Chondrocyte (in vitro differentiated cells): ENCODE measurements around the gene LRRC43. TPM values are rescaled to one million over a fixed set of nuclear protein-coding genes. Genes with fewer than 3 reads are reported as not detected.

Source experiments
- DNase-seq: peaks from one replicate; pipeline ENCODE4 v3.0.0; 2021; ENCODE audit warnings: mixed read lengths, low spot score
- H3K27ac Mint-ChIP-seq: one replicate; pipeline ENCODE4 v1.8.0; 2021; ENCODE audit warnings: mild to moderate bottlenecking, moderate library complexity, mixed read lengths; ENCODE audit not compliant: unreplicated experiment
- H3K27me3 Mint-ChIP-seq: 2 replicates; pipeline ENCODE4 v1.8.0; 2021; ENCODE audit warnings: low read depth, mixed read lengths
- H3K36me3 Mint-ChIP-seq: 2 replicates; pipeline ENCODE4 v1.8.0; 2021; ENCODE audit warnings: low read depth, mixed read lengths
- H3K4me1 Mint-ChIP-seq: 2 replicates; pipeline ENCODE4 v1.8.0; 2021; ENCODE audit warnings: low read depth, mild to moderate bottlenecking, mixed read lengths
- H3K4me3 Mint-ChIP-seq: one replicate; pipeline ENCODE4 v1.8.0; 2021; ENCODE audit warnings: mild to moderate bottlenecking, moderate library complexity, mixed read lengths; ENCODE audit not compliant: unreplicated experiment
- H3K9me3 Mint-ChIP-seq: 2 replicates; pipeline ENCODE4 v1.8.0; 2021; ENCODE audit warnings: low read depth, mixed read lengths
- total RNA-seq: library from RNA; stranded (reverse); gene quantifications from 3 replicates; pipeline ENCODE4 v1.2.1, GENCODE V29; 2021
- TF ChIP-seq, protein P1 (sequence below): fragments of 200-600 bp; sonication (generic); IDR thresholded peaks from 2 replicates; pipeline ENCODE4 v1.5.0; 2021; ENCODE audit warnings: antibody characterized with exemption, mild to moderate bottlenecking, moderate library complexity

Gene LRRC43
- total RNA-seq, 1 donor from 2014 or later: 2.0 TPM

DNA sequence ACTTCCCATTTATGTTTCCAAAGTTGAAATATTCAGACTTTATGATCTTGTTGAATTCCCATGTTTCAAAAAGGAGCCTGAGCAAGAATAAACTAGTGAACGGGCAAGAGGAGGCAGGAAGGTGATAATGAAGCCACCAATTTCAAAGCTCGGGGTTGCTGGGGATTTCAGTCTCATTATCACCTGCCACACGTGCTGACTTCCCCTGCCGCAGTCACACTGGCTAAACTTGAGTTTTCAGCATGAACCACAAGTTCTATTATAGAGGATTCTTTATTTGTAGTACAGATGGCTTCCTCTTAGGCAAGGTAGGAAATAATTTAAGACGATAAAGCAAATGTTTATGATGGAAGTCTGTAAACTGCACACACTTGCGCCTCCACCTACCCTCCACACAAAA, 61.0 kb downstream of the LRRC43 start:
- H3K27me3 Mint-ChIP-seq: no peaks in the 10 kb centered on the region
- DNase-seq: no peak
- H3K4me3 Mint-ChIP-seq: no peak overlapping the region
- no peaks in the 10 kb centered on the region for H3K4me1 Mint-ChIP-seq
- no peaks in the 10 kb centered on the region for H3K9me3 Mint-ChIP-seq
- TF ChIP-seq, protein P1, sequence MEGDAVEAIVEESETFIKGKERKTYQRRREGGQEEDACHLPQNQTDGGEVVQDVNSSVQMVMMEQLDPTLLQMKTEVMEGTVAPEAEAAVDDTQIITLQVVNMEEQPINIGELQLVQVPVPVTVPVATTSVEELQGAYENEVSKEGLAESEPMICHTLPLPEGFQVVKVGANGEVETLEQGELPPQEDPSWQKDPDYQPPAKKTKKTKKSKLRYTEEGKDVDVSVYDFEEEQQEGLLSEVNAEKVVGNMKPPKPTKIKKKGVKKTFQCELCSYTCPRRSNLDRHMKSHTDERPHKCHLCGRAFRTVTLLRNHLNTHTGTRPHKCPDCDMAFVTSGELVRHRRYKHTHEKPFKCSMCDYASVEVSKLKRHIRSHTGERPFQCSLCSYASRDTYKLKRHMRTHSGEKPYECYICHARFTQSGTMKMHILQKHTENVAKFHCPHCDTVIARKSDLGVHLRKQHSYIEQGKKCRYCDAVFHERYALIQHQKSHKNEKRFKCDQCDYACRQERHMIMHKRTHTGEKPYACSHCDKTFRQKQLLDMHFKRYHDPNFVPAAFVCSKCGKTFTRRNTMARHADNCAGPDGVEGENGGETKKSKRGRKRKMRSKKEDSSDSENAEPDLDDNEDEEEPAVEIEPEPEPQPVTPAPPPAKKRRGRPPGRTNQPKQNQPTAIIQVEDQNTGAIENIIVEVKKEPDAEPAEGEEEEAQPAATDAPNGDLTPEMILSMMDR: no peak
- peaks cover 11% of the 10 kb centered on the region for H3K36me3 Mint-ChIP-seq
- no peak overlapping the region for H3K27ac Mint-ChIP-seq

DNA sequence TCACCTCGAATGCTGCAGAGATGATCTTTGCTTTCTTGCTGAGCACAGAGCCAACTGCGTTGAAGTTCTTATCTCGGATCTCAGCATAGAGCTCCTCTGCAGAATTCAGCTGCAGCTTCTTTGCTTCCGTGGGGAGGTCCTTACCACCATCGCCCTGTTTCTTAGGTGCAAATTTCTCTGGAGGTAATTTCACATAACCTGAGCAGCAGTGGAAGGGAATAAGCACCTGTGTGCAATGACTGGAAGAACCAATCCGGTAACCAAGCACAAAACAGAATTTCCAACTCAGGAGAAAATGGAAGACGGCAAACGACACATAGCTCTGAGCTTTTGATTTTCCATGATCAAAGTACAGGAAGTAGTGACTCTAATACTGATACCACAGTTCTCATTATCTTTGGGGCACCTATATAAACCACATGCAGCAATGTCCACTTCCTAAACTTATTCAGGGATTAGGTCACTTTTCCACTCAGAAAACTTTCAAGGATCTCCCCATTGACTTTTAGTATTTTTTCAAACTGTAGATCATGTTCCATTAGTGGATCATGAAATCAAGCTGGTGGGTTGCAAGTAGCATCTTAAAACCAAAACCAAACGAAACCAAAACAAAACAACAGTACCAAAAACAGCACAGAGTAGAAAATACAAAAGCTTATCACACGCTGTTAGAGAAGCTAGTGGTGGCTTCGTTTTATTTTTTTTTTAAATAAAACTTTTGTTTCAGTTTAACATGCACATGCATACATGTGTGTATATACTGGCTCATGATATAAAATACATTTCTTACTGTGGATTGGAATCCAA, 61.8 kb downstream of the LRRC43 start:
- Mint-ChIP-seq H3K36me3 (peaks cover 18% of the 10 kb centered on the region), H3K4me1 (no peaks in the 10 kb centered on the region), H3K27ac (no peak overlapping the region), H3K27me3 (no peaks in the 10 kb centered on the region), H3K9me3 (no peaks in the 10 kb centered on the region), H3K4me3 (no peak overlapping the region)
- no peak for DNase-seq
- TF ChIP-seq, protein P1: no peak

DNA sequence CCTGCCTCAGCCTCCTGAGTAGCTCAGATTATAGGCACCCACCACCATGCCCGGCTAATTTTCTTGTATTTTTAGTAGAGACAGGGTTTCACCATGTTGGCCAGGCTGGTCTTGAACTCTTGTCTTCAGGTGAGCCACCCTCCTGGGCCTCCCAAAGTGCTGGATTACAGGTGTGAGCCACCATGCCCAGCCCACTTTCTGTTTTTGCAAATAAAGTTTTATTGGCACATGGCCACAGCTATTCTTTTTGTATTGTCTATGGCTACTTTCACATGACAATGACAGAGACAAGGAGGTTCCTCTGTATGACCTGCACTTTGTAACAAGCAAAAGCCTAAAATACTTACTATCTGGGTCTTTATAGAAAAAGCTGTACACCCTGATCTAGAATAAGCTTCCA, 62.6 kb downstream of the LRRC43 start:
- peaks cover 19% of the 10 kb centered on the region for H3K36me3 Mint-ChIP-seq
- H3K9me3 Mint-ChIP-seq: no peaks in the 10 kb centered on the region
- TF ChIP-seq, protein P1: no peak
- H3K4me1 Mint-ChIP-seq: no peaks in the 10 kb centered on the region
- no peaks in the 10 kb centered on the region for H3K27me3 Mint-ChIP-seq
- H3K4me3 Mint-ChIP-seq: no peak overlapping the region
- no peak overlapping the region for H3K27ac Mint-ChIP-seq
- no peak for DNase-seq

DNA sequence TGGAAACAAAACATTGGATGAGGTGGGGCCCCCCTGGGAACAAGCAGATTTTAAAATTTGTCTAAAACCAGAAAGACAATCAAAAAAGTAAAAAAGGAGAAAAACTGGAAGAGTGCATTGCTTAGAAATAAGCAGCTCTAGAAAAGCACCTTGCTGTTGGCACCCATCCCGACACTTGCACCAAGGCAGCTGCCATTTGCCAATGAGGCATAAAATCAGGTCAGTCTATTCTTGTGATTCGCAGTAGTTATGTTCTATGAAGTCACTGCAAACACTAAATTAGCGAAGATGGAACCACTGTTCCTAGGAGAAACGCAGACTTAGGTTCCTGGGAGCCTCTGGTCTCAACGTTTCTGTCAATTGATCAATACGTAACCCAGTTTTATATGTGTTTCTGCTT, 67.1 kb downstream of the LRRC43 start:
- H3K36me3 Mint-ChIP-seq: peaks cover 19% of the 10 kb centered on the region
- DNase-seq: no peak
- no peak overlapping the region for H3K4me3 Mint-ChIP-seq
- H3K9me3 Mint-ChIP-seq: no peaks in the 10 kb centered on the region
- TF ChIP-seq, protein P1: no peak
- no peaks in the 10 kb centered on the region for H3K4me1 Mint-ChIP-seq
- H3K27me3 Mint-ChIP-seq: no peaks in the 10 kb centered on the region
- H3K27ac Mint-ChIP-seq: no peak overlapping the region

DNA sequence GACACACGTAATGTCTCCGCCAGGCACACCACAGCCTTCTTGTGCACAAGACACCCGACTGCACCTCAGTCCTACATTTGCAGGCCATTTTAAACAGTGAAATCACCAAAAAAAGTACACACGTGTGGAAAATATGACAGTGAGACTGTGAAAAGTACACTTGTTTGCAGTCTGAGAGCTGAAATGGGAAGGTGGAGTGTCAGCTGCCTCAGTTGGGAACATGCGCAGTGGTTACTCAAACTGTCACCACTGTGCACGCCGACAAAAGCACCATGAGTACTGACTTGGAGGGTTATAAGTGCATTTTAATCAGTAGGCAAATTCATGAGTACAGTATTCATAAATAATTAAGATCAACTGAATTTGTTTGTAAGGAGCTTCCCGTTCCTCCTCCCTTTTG, 67.6 kb downstream of the LRRC43 start:
- Mint-ChIP-seq H3K36me3 (peaks cover 19% of the 10 kb centered on the region), H3K4me1 (no peaks in the 10 kb centered on the region), H3K9me3 (no peaks in the 10 kb centered on the region), H3K27ac (no peak overlapping the region), H3K27me3 (no peaks in the 10 kb centered on the region), H3K4me3 (no peak overlapping the region)
- DNase-seq: no peak
- TF ChIP-seq, protein P1: no peak

Other genes starting within 250 kb of the LRRC43 start
- 7.1 to 10.0 TPM (median 9.1 TPM) in 3 replicates for gene BCL7A, start 161.2 kb upstream of the LRRC43 start, total RNA-seq
- gene MLXIP, start 104.4 kb upstream of the LRRC43 start, total RNA-seq: 58.8 to 62.8 TPM (median 61.7 TPM) in 3 replicates
- gene IL31, start 8.9 kb upstream of the LRRC43 start, total RNA-seq: not detected in 3 replicates
- 0.22 to 1.0 TPM (median 0.77 TPM) in 3 replicates for gene B3GNT4, start 20.6 kb downstream of the LRRC43 start, total RNA-seq
- gene DIABLO, start 42.9 kb downstream of the LRRC43 start, total RNA-seq: 47.7 to 51.1 TPM (median 49.9 TPM) in 3 replicates
- 16.9 to 21.8 TPM (median 20.2 TPM) in 3 replicates for gene VPS33A, start 83.4 kb downstream of the LRRC43 start, total RNA-seq
- 74.1 to 101 TPM (median 94.7 TPM) in 3 replicates for gene CLIP1, start 239.5 kb downstream of the LRRC43 start, total RNA-seq